Right atrium auricular region (tissue), 2 donors: ENCODE measurements around the gene ATAD5. TPM values are rescaled to one million over a fixed set of nuclear protein-coding genes. Genes with fewer than 3 reads are reported as not detected.
"Not testable (repeated sequence)": the region's sequence is repeated elsewhere in the genome, so short reads cannot be mapped to it uniquely, and the experiment has no call there.

Source experiments
- DNase-seq: peaks from one replicate; pipeline ENCODE4 v3.0.0-alpha.2; 2019; ENCODE audit warnings: low spot score
- H3K27ac ChIP-seq, 2 donors: fragments of 200-600 bp; sonication (generic); 1 replicate in 1 of 2; 2 replicates in 1 of 2; pipeline ENCODE4 v1.5.1; 2016 to 2019
- H3K27me3 ChIP-seq, 2 donors: fragments of 200-600 bp; sonication (generic); one replicate each; pipeline versions ENCODE4 v1.5.1 to v1.6.0; 2017 to 2019
- H3K36me3 ChIP-seq: fragments of 200-600 bp; sonication (generic); one replicate; pipeline ENCODE4 v1.5.1; 2016
- H3K4me1 ChIP-seq, 2 donors: fragments of 200-600 bp; sonication (generic); one replicate each; pipeline versions ENCODE4 v1.5.1 to v1.6.0; 2017 to 2019
- H3K4me3 ChIP-seq, 2 donors: fragments of 200-600 bp; sonication (generic); 1 replicate in 1 of 2; 2 replicates in 1 of 2; pipeline ENCODE4 v1.5.1; 2017 to 2019; ENCODE audit warnings: mild to moderate bottlenecking in 1 of 2, moderate library complexity in 1 of 2
- H3K9me3 ChIP-seq, 2 donors: fragments of 200-600 bp; sonication (generic); one replicate each; pipeline ENCODE4 v1.5.1; 2019
- total RNA-seq, 2 donors: library from RNA; depleted of rRNA; stranded (reverse); fragments of >200 nt; gene quantifications; one replicate each; pipeline ENCODE4 v1.1.0, GENCODE V29; 2016
- TF ChIP-seq, protein P1 (sequence below), 2 donors: fragments of 200-600 bp; sonication (generic); IDR thresholded peaks; one replicate each; pipeline ENCODE4 v1.5.1; 2019; ENCODE audit warnings: antibody characterized with exemption in 2 of 2

The ATAD5 gene
- total RNA-seq, 2 donors from 2014 or later = 0.35 to 0.70 TPM

DNA sequence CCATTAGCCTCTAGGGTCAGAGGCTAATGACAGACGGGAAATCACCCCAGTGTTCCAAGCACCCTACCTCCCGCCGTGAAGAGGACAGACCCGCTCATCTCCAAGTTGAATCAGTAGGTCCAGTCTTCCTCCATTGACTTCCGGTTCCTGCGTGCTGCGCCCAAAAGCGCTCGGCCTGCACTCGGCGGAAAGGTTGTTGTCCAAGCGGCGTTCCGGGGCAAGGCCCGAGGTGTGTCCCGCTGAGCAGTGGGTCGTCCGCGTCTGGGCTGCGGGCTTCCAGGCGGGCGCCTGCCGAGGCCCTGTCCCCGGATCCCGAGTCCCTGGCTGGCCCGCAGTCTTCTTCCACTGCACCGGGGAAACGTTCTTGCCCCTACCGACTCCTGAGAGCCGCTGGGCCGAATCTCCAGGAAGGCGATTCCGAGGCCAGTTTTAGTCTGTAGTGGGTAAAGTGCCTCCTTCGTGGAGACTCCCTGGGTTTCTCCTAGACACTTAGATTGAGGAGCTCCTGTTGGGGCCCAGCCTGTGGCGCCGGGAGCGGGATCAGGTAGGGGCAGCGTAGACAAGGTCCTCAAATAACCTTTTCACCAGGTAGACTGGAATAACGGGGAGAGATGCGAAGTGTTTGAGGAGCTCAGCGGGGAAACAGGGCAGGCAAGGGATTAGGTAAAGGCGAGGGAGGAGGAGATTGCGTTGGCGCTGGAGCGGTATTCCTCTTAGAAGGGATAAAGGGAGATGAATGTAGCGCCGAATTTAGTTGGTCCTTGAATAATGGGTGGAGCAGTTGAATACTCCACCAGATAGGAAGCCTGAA is 74.5 kb downstream of the ATAD5 start, which contains the start of gene TEFM:
TEFM (minus strand) TSS at position 138 of the 811 bp plus-strand sequence; CDS start at position 98, 40 bp downstream.
- TF ChIP-seq, protein P1, sequence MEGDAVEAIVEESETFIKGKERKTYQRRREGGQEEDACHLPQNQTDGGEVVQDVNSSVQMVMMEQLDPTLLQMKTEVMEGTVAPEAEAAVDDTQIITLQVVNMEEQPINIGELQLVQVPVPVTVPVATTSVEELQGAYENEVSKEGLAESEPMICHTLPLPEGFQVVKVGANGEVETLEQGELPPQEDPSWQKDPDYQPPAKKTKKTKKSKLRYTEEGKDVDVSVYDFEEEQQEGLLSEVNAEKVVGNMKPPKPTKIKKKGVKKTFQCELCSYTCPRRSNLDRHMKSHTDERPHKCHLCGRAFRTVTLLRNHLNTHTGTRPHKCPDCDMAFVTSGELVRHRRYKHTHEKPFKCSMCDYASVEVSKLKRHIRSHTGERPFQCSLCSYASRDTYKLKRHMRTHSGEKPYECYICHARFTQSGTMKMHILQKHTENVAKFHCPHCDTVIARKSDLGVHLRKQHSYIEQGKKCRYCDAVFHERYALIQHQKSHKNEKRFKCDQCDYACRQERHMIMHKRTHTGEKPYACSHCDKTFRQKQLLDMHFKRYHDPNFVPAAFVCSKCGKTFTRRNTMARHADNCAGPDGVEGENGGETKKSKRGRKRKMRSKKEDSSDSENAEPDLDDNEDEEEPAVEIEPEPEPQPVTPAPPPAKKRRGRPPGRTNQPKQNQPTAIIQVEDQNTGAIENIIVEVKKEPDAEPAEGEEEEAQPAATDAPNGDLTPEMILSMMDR (IDR thresholded peaks at IDR 0.05) = no peak
- DNase-seq = peak; percentile 94

DNA sequence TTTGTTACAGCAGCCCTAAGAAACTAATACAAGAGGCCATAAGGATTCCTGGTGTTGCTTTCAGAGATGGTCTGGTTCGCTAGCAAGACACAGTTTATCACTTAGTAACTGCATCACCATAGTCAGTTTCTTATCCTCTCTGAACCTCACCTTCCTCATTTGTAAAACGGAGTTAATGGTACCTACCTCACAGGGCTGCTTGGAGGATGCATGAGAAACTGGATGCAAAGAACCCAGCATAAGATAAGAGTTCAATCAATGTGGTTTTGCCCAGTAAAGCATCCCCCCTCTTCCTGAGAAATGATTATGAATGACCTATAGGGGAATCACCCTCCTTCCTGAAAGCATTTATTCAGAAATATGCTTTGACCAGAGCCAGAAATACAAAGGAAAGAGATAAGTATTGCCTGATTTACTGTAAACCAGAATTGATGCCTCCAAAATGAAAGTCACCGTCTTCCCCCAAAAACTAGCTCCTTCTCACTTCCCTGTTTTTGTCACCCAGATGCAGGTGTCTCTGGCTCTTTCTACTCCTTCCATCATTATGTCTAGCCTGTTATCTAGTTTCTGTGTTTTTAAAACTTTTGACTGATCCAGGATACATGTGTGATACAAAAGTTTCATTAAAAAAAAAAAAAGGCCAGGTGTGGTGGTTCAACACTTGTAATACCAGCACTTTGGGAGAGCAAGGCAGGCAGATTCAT is 77.1 kb downstream of the ATAD5 start:
- TF ChIP-seq, protein P1 (IDR thresholded peaks at IDR 0.05) = no peak

More for the DNA sequence above, 74.5 kb downstream of the ATAD5 start, which contains the start of gene TEFM:
- no peaks in the 10 kb centered on the region for H3K9me3 ChIP-seq
- H3K4me3 ChIP-seq = peak within 1 kb of the TSS; percentile 59 to 70
- H3K36me3 ChIP-seq = peaks cover 3% of the 10 kb centered on the region
- no peaks in the 10 kb centered on the region for H3K27me3 ChIP-seq
- H3K4me1 ChIP-seq = peaks cover 0 to 21% of the 10 kb centered on the region in 2 donors
- H3K27ac ChIP-seq = peak within 1 kb of the TSS; percentile 87 to 88

DNA sequence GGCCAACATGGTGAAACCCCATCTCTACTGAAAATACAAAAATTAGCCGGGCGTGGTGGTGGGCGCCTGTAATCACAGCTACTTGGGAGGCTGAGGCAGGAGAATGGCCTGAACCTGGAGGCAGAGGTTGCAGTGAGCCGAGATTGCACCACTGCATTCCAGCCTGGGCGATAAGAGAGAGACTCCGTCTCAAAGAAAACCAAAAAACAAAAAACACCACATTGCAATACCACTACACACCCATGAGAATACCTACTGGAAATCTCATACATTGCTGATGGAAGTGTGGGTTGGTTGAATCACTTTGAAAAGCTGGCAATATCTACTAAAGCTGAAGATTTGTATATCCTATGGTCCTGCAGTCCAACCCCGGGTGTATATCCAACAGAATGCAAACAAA is 78.4 kb downstream of the ATAD5 start:
- H3K27ac ChIP-seq, H3K9me3 ChIP-seq, H3K36me3 ChIP-seq, H3K4me3 ChIP-seq, H3K27me3 ChIP-seq, DNase-seq: not testable (repeated sequence)
- peaks cover 0 to 15% of the 10 kb centered on the region in 2 donors for H3K4me1 ChIP-seq

More for the DNA sequence above, 77.1 kb downstream of the ATAD5 start:
- no peaks in the 10 kb centered on the region for H3K9me3 ChIP-seq
- H3K4me1 ChIP-seq = peaks cover 0 to 21% of the 10 kb centered on the region in 2 donors
- H3K27me3 ChIP-seq = no peaks in the 10 kb centered on the region
- peaks cover under 1% of the 10 kb centered on the region for H3K36me3 ChIP-seq
- H3K4me3 ChIP-seq = no peak overlapping the region
- H3K27ac ChIP-seq = no peak overlapping the region
- no peak for DNase-seq

DNA sequence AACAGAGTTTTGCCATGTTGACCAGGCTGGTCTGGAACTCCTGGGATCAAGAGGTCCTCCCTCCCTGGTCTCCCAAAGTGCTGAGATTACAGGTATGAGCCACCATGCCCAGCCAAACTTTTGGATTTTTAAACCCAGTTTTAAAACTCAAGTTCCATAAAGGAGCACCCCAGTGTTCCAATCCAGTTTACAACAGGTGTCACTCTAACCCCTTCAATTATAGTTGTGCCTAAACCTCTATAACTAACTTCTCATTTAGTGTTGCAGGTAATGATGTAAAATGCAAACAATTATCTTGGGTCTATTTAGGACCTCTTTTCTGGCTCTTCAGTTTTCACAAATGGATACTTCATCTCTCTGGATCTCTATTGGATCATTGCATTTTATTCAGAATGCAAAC is 82.2 kb downstream of the ATAD5 start:
- Histone ChIP-seq H3K36me3 (no peaks in the 10 kb centered on the region), H3K4me3 (no peak overlapping the region), H3K4me1 (no peaks in the 10 kb centered on the region), H3K9me3 (no peaks in the 10 kb centered on the region), H3K27me3 (no peaks in the 10 kb centered on the region), H3K27ac (no peak overlapping the region)
- TF ChIP-seq, protein P1 (IDR thresholded peaks at IDR 0.05) = no peak
- peak; percentile 11 for DNase-seq

DNA sequence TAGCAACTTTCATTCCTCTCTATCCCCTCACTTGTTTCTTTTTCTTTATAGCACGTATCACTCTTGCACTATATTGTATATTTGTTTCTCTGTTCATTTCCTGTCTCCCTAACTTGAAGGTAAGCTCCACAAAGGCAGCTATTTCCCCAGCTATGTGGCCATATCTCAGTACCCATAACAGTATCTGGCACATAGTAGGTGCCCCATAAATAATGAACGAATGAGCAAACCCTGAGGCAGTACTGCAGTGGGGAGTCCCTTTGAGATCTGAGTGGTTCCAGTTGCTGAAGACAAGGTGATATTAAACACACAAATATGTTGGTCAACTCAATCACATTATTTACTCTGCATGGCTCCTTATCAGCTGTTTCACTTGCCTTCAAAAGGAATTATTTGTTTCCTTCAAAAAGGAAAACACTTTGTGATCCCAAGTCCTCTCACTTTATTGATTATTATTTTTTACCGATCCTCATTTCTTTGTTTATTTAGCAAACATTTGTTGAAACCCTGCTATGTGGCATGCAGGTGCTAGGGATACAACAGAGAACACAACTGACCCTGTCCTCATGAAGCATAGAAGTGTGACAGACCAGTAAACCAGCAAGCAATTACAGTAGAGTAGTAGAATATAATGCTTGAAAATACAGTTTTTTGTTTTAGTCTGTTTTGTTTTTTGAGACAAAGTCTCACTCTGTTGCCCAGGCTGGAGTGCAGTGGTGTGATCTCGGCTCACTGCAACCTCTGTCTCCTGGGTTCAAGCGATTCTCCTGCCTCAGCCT is 84.3 kb downstream of the ATAD5 start:
- TF ChIP-seq, protein P1 (IDR thresholded peaks at IDR 0.05) = no peak
- no peaks in the 10 kb centered on the region for H3K9me3 ChIP-seq
- peak; percentile 2 for DNase-seq
- H3K4me1 ChIP-seq = no peaks in the 10 kb centered on the region
- H3K27ac ChIP-seq = no peak overlapping the region
- no peak overlapping the region for H3K4me3 ChIP-seq
- no peaks in the 10 kb centered on the region for H3K27me3 ChIP-seq
- no peaks in the 10 kb centered on the region for H3K36me3 ChIP-seq
